Measurements from ENCODE around the gene TRPC3. TPM values are rescaled to one million over a fixed set of nuclear protein-coding genes. Genes with fewer than 3 reads are reported as not detected.

TRPC3 gene
- 0.97 and 1.3 TPM in 2 replicates for total RNA-seq

GRCh38 chr4:121951521-121952110, at the start of gene TRPC3:
Gene TRPC3 (minus strand): TSS chr4:121952060. CDS start chr4:121951680, 380 bp downstream.
- H3K4me3 ChIP-seq (ENCODE audit: low read depth, low read length), result peak within 1 kb of the TSS; percentile 74
- TF ChIP-seq CTCF (IDR thresholded peaks at IDR 0.05; ENCODE audit: insufficient read depth, low read depth, low read length), result no peak
- DNase-seq (ENCODE audit: low read depth), result no peak

GRCh38 chr4:122000849-122001248, 49.0 kb upstream of the TRPC3 start:
- DNase-seq (ENCODE audit: low read depth), result no peak
- no peak for TF ChIP-seq CTCF (IDR thresholded peaks at IDR 0.05; ENCODE audit: insufficient read depth, low read depth, low read length)
- H3K4me3 ChIP-seq (ENCODE audit: low read depth, low read length), result no peak overlapping the region

- DNase-seq (ENCODE audit: low read depth), result no peak
- no peak for TF ChIP-seq CTCF (IDR thresholded peaks at IDR 0.05; ENCODE audit: insufficient read depth, low read depth, low read length)
- H3K4me3 ChIP-seq (ENCODE audit: low read depth, low read length), result no peak overlapping the region
Observed at GRCh38 chr4:121998024-121998423, 46.2 kb upstream of the TRPC3 start.

GRCh38 chr4:121995790-121996537, 44.1 kb upstream of the TRPC3 start:
- TF ChIP-seq CTCF (IDR thresholded peaks at IDR 0.05; ENCODE audit: insufficient read depth, low read depth, low read length), result no peak
- DNase-seq (ENCODE audit: low read depth), result no peak

GRCh38 chr4:121991968-121992367, 40.1 kb upstream of the TRPC3 start:
- no peak overlapping the region for H3K4me3 ChIP-seq (ENCODE audit: low read depth, low read length)
- no peak for TF ChIP-seq CTCF (IDR thresholded peaks at IDR 0.05; ENCODE audit: insufficient read depth, low read depth, low read length)
- no peak for DNase-seq (ENCODE audit: low read depth)

More at GRCh38 chr4:121995790-121996537, 44.1 kb upstream of the TRPC3 start:
- H3K4me3 ChIP-seq (ENCODE audit: low read depth, low read length), result no peak overlapping the region

GRCh38 chr4:121990489-121990888, 38.6 kb upstream of the TRPC3 start:
- H3K4me3 ChIP-seq (ENCODE audit: low read depth, low read length), result no peak overlapping the region
- DNase-seq (ENCODE audit: low read depth), result no peak
- no peak for TF ChIP-seq CTCF (IDR thresholded peaks at IDR 0.05; ENCODE audit: insufficient read depth, low read depth, low read length)

Measured in fibroblast of villous mesenchyme (primary cell).